ENCODE measurements around the gene DNAJC22. TPM values are rescaled to one million over a fixed set of nuclear protein-coding genes. Genes with fewer than 3 reads are reported as not detected.

DNAJC22 gene
- total and polyA plus RNA-seq, 12 donors, result 0.01 to 0.59 (median 0.25) TPM; not detected in 4

DNA sequence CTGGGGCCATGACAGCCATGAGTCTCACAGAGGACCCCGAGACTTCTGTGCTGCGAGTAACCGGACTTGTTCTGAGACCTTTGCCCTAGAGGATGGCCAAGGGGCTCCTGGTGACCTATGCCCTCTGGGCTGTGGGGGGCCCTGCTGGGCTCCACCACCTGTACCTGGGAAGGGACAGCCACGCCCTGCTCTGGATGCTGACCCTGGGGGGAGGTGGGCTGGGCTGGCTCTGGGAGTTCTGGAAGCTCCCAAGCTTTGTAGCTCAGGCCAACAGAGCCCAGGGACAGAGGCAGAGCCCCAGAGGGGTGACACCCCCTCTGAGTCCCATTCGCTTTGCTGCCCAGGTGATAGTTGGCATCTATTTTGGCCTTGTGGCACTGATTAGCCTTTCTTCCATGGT is 2.1 kb downstream of the DNAJC22 start:
- TF ChIP-seq, protein P1, sequence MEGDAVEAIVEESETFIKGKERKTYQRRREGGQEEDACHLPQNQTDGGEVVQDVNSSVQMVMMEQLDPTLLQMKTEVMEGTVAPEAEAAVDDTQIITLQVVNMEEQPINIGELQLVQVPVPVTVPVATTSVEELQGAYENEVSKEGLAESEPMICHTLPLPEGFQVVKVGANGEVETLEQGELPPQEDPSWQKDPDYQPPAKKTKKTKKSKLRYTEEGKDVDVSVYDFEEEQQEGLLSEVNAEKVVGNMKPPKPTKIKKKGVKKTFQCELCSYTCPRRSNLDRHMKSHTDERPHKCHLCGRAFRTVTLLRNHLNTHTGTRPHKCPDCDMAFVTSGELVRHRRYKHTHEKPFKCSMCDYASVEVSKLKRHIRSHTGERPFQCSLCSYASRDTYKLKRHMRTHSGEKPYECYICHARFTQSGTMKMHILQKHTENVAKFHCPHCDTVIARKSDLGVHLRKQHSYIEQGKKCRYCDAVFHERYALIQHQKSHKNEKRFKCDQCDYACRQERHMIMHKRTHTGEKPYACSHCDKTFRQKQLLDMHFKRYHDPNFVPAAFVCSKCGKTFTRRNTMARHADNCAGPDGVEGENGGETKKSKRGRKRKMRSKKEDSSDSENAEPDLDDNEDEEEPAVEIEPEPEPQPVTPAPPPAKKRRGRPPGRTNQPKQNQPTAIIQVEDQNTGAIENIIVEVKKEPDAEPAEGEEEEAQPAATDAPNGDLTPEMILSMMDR (IDR thresholded peaks at IDR 0.05), result no peak

DNA sequence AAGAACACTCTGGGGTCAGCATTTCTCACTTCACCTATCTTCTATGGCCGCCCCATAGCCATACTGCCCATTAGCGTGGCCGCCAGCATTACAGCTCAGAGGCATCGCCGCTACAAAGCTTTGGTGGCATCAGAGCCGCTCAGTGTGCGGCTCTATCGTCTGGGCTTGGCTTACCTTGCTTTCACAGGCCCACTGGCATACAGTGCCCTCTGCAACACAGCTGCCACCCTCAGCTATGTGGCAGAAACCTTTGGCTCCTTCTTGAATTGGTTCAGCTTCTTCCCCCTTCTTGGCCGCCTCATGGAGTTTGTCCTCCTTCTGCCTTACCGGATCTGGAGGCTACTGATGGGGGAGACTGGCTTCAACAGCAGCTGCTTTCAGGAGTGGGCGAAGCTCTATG is 2.6 kb downstream of the DNAJC22 start:
- ATAC-seq (no peak), DNase-seq (no peak)
- H3K27me3 ChIP-seq, result peaks cover 22 to 97% (median 73%) of the 10 kb centered on the region in 7 donors
- H3K36me3 ChIP-seq, result no peaks in the 10 kb centered on the region
- intact Hi-C loops (cut with DNase I), result loop anchor here in 1 of 10 donors (10.0 kb wide), 1 partner anchor 54 kb away; the partner anchor contains the start of gene PRPH
- TF ChIP-seq, protein P1 (IDR thresholded peaks at IDR 0.05), result no peak
- peaks cover 22 to 39% (median 37%) of the 10 kb centered on the region in 9 donors for H3K4me1 ChIP-seq
- H3K27ac ChIP-seq, result no peak overlapping the region
- H3K9me3 ChIP-seq, result no peaks in the 10 kb centered on the region
- WGBS, 2 donors, result 96 to 98% methylated on average over 11 of the region's 11 CpGs
- no peak overlapping the region for H3K4me3 ChIP-seq

More for the DNA sequence above, 2.1 kb downstream of the DNAJC22 start:
- Histone ChIP-seq H3K27me3 (peaks cover 22 to 98% (median 75%) of the 10 kb centered on the region in 7 donors), H3K9me3 (no peaks in the 10 kb centered on the region), H3K27ac (no peak overlapping the region), H3K4me1 (peaks cover 22 to 43% (median 37%) of the 10 kb centered on the region in 9 donors), H3K36me3 (no peaks in the 10 kb centered on the region), H3K4me3 (no peak overlapping the region)
- intact Hi-C loops (cut with DNase I), result loop anchor here in 1 of 10 donors (10.0 kb wide), 1 partner anchor 54 kb away; the partner anchor contains the start of gene PRPH
- DNase-seq (no peak), ATAC-seq (no peak)
- 95 to 96% methylated on average over 5 of the region's 5 CpGs for WGBS, 2 donors

DNA sequence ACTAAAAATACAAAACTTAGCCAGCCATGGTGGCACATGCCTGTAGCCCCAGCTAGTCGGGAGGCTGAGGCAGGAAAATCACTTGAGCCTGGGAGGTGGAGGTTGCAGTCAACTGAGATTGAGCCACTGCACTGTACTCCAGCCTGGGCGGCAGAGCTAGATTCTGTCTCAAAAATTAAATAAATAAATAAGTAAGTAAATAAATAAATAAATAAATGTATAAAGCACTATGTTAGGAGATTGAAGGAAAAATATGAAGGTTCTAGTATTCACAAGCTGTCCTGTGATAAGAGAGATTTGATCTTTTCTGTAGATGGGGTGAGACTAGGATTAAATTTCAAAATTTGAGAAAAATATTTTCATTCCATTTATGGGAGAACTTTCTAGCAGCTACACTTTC is 5.7 kb downstream of the DNAJC22 start:
- intact Hi-C loops (cut with DNase I), result loop anchor here in 1 of 10 donors (10.0 kb wide), 1 partner anchor 232 kb away; no protein-coding TSS in a partner anchor
- no peaks in the 10 kb centered on the region for H3K9me3 ChIP-seq
- 60 to 84% methylated on average over 2 of the region's 2 CpGs for WGBS, 2 donors
- no peak for DNase-seq
- H3K4me3 ChIP-seq, result no peak overlapping the region
- H3K4me1 ChIP-seq, result peaks cover 3 to 12% (median 10%) of the 10 kb centered on the region in 9 donors
- TF ChIP-seq, protein P1 (IDR thresholded peaks at IDR 0.05), result no peak
- no peaks in the 10 kb centered on the region for H3K36me3 ChIP-seq
- peaks cover 7 to 89% (median 48%) of the 10 kb centered on the region in 7 donors for H3K27me3 ChIP-seq
- H3K27ac ChIP-seq, result no peak overlapping the region
- no peak for ATAC-seq

DNA sequence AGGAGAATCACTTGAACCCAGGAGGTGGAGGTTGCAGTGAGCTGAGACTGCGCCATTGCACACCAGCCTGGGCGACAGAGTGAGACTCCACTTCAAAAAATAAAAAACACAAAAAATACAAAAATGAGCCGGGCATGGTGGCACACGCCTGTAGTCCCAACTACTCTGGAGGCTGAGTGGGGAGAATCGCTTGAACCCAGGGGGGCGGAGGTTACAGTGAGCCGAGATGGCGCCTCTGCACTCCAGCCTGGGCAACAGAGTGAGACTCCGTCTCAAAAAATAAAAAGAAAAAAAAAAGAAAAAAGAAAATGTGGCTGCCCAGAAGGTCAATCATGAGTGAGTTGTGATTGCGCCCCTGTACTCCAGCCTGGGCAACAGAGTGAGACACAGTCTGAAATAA is 9.2 kb downstream of the DNAJC22 start:
- H3K9me3 ChIP-seq, result no peaks in the 10 kb centered on the region
- TF ChIP-seq, protein P1 (IDR thresholded peaks at IDR 0.05), result no peak
- WGBS, 2 donors, result 95 to 98% methylated on average over 10 of the region's 10 CpGs
- no peaks in the 10 kb centered on the region for H3K36me3 ChIP-seq
- peaks cover 0 to 6% (median 0%) of the 10 kb centered on the region in 9 donors for H3K4me1 ChIP-seq
- no peak overlapping the region for H3K4me3 ChIP-seq
- H3K27ac ChIP-seq, result no peak overlapping the region
- intact Hi-C loops (cut with DNase I), result loop anchor here in 3 of 10 donors (5.0 to 10.0 kb wide), 2 partner anchors 226 to 229 kb away; no protein-coding TSS in a partner anchor
- ATAC-seq, result no peak
- H3K27me3 ChIP-seq, result peaks cover 6 to 60% (median 28%) of the 10 kb centered on the region in 7 donors
- no peak for DNase-seq

Data from heart right ventricle (tissue), 16 donors.